Keratinocyte (primary cell): ENCODE measurements around the gene MPV17L2. TPM values are rescaled to one million over a fixed set of nuclear protein-coding genes. Genes with fewer than 3 reads are reported as not detected.

Experiments
- DNase-seq: peaks from one replicate; pipeline ENCODE4 v3.0.0-alpha.2; 2011; ENCODE audit warnings: low read depth, missing footprints, low spot score
- FAIRE-seq: peaks from 2 replicates; lab custom pipeline; 2011; peaks lifted over from hg19 to GRCh38; lab: Jason Lieb, UNC
- H2AFZ ChIP-seq: 2 replicates; pipeline ENCODE4 v1.6.0; 2012; ENCODE audit warnings: low read length, control low read depth, inconsistent platforms; ENCODE audit not compliant: control insufficient read depth
- H3K27ac ChIP-seq: 2 replicates; pipeline ENCODE4 v1.5.1; 2011; ENCODE audit warnings: low read length; ENCODE audit not compliant: control insufficient read depth, insufficient read depth
- H3K27me3 ChIP-seq: 3 replicates; pipeline ENCODE4 v1.6.0; 2011; ENCODE audit warnings: low read length; ENCODE audit not compliant: control insufficient read depth, insufficient read depth; ENCODE audit errors: extremely low read depth
- H3K36me3 ChIP-seq, 2 experiments: 2 replicates in 1 of 2; 3 replicates in 1 of 2; pipeline ENCODE4 v1.5.1; 2011; ENCODE audit warnings: low read length in 2 of 2, mild to moderate bottlenecking in 1 of 2; ENCODE audit not compliant: control insufficient read depth in 2 of 2, insufficient read depth in 2 of 2; ENCODE audit errors: extremely low read depth in 1 of 2
- H3K4me1 ChIP-seq: 3 replicates; pipeline ENCODE4 v1.5.1; 2011; ENCODE audit warnings: low read length; ENCODE audit not compliant: control insufficient read depth, insufficient read depth; ENCODE audit errors: extremely low read depth
- H3K4me2 ChIP-seq: 3 replicates; pipeline ENCODE4 v1.6.0; 2011; ENCODE audit warnings: low read depth, low read length; ENCODE audit not compliant: control insufficient read depth, insufficient read depth; ENCODE audit errors: extremely low read depth
- H3K4me3 ChIP-seq, 3 experiments: fragments of 200-600 bp in 1 of 3; sonication (generic) in 1 of 3; 2 replicates in 2 of 3; 3 replicates in 1 of 3; pipeline ENCODE4 v1.5.1; 2011 to 2016; ENCODE audit warnings: low read length in 3 of 3, mild to moderate bottlenecking in 3 of 3, control low read depth in 2 of 3, inconsistent platforms in 1 of 3, low read depth in 1 of 3, mixed read lengths in 1 of 3, mixed run types in 1 of 3, moderate library complexity in 1 of 3; ENCODE audit not compliant: control insufficient read depth in 2 of 3, insufficient read depth in 2 of 3; ENCODE audit errors: extremely low read depth in 1 of 3
- H3K79me2 ChIP-seq: 2 replicates; pipeline ENCODE4 v1.6.0; 2012; ENCODE audit warnings: low read length; ENCODE audit not compliant: control insufficient read depth, insufficient read depth
- H3K9ac ChIP-seq: 3 replicates; pipeline ENCODE4 v1.6.0; 2011; ENCODE audit warnings: low read length; ENCODE audit not compliant: control insufficient read depth, insufficient read depth; ENCODE audit errors: extremely low read depth
- H3K9me1 ChIP-seq: 3 replicates; pipeline ENCODE4 v1.6.0; 2011; ENCODE audit warnings: low read length; ENCODE audit not compliant: control insufficient read depth, insufficient read depth; ENCODE audit errors: extremely low read depth
- H3K9me3 ChIP-seq: 2 replicates; pipeline ENCODE4 v1.5.1; 2012; ENCODE audit warnings: low read depth, low read length; ENCODE audit not compliant: control insufficient read depth
- H4K20me1 ChIP-seq: 3 replicates; pipeline ENCODE4 v1.6.0; 2011; ENCODE audit warnings: low read length; ENCODE audit not compliant: control insufficient read depth, insufficient read depth; ENCODE audit errors: extremely low read depth
- CTCF ChIP-seq, 3 experiments: IDR thresholded peaks in 1 of 3; conservative IDR thresholded peaks in 1 of 3; optimal IDR thresholded peaks in 1 of 3; 2 replicates in 2 of 3; 3 replicates in 1 of 3; pipeline versions ENCODE3 to v1.5.1; 2011; ENCODE audit warnings: low read length in 3 of 3, mild to moderate bottlenecking in 3 of 3, moderate library complexity in 2 of 3, control low read depth in 1 of 3, inconsistent platforms in 1 of 3; ENCODE audit not compliant: insufficient read depth in 2 of 3; ENCODE audit errors: extremely low read depth in 1 of 3
- EZH2 ChIP-seq: IDR thresholded peaks from one replicate; pipeline ENCODE4 v1.6.1; 2012; ENCODE audit warnings: inconsistent platforms, mild to moderate bottlenecking, low read length, moderate library complexity
- dilution Hi-C: fragments of 300-500 bp; cut with MboI; formaldehyde crosslinking; loops from one replicate; pipeline ENCODE4 v1.7.0; 2020; ENCODE audit warnings: low sequenced_read_pairs; ENCODE audit not compliant: extremely low pct_ligation_motif_present
- polyA plus RNA-seq, 5 experiments: library from polyadenylated mRNA; depleted of rRNA in 3 of 5; stranded (reverse) in 3 of 5; stranded (forward) in 1 of 5; unstranded in 1 of 5; fragments of >200 nt; gene quantifications; 1 replicate in 1 of 5; 2 replicates in 3 of 5; 3 replicates in 1 of 5; pipeline versions ENCODE4 v1.2.1 to v1.2.3, GENCODE V29; 2011 to 2012; ENCODE audit warnings: missing spikeins in 2 of 5, low read depth in 1 of 5, low replicate concordance in 1 of 5

The MPV17L2 gene
- polyA plus RNA-seq, 1 donor (not counting 4 experiments of a cell fraction or from before 2014, with no cell fraction given), result 26.3 TPM

GRCh38 chr19:18156841-18157464, 36.1 kb upstream of the MPV17L2 start:
- peak overlapping the region; percentile 66 for H3K4me2 ChIP-seq
- no peak overlapping the region for H2AFZ ChIP-seq
- peaks cover 35% of the 10 kb centered on the region for H3K4me1 ChIP-seq
- dilution Hi-C loops, result no loop called here
- no peaks in the 10 kb centered on the region for H3K9me1 ChIP-seq
- H3K9me3 ChIP-seq, result no peaks in the 10 kb centered on the region
- no peaks in the 10 kb centered on the region for H4K20me1 ChIP-seq
- FAIRE-seq (peak; percentile 77), DNase-seq (no peak)
- TF ChIP-seq EZH2 (no peak), CTCF (optimal IDR thresholded peaks at IDR 0.05 in 1 of 3, IDR thresholded peaks at IDR 0.05 in 1 of 3, conservative IDR thresholded peaks at IDR 0.05 in 1 of 3; ENCODE audit: extremely low read depth in 1 of 3, insufficient read depth in 2 of 3, low read length in 3 of 3) (no peak)
- peak overlapping the region; percentile 20 for H3K9ac ChIP-seq
- peak overlapping the region in 1 of 3 experiments; percentile 4 for H3K4me3 ChIP-seq
- peak overlapping the region; percentile 53 for H3K27ac ChIP-seq
- H3K36me3 ChIP-seq, result peaks cover 4 to 7% of the 10 kb centered on the region in 2 experiments
- no peaks in the 10 kb centered on the region for H3K27me3 ChIP-seq
- peaks cover 17% of the 10 kb centered on the region for H3K79me2 ChIP-seq

- Histone ChIP-seq H2AFZ (no peak overlapping the region), H4K20me1 (no peaks in the 10 kb centered on the region), H3K36me3 (peaks cover 8 to 11% of the 10 kb centered on the region in 2 experiments), H3K4me1 (peaks cover 34% of the 10 kb centered on the region), H3K27me3 (no peaks in the 10 kb centered on the region), H3K79me2 (peaks cover 17% of the 10 kb centered on the region), H3K9ac (peak overlapping the region; percentile 20), H3K4me3 (peak overlapping the region in 2 of 3 experiments; percentile 4 to 18), H3K9me1 (no peaks in the 10 kb centered on the region), H3K4me2 (peak overlapping the region; percentile 66), H3K9me3 (no peaks in the 10 kb centered on the region), H3K27ac (peak overlapping the region; percentile 53)
- TF ChIP-seq CTCF (optimal IDR thresholded peaks at IDR 0.05 in 1 of 3, IDR thresholded peaks at IDR 0.05 in 1 of 3, conservative IDR thresholded peaks at IDR 0.05 in 1 of 3; ENCODE audit: extremely low read depth in 1 of 3, insufficient read depth in 2 of 3, low read length in 3 of 3) (no peak), EZH2 (no peak)
- no peak for DNase-seq
- no peak for FAIRE-seq
- dilution Hi-C loops, result no loop called here
Measured at GRCh38 chr19:18157465-18158063, 35.5 kb upstream of the MPV17L2 start.
